Mucosa of stomach (tissue), 1 donor: ENCODE measurements around the gene CTR9.

Source experiments
- H3K27me3 ChIP-seq: one replicate; pipeline ENCODE4 v1.7.0; 2013; ENCODE audit warnings: mild to moderate bottlenecking, low read length; ENCODE audit not compliant: control insufficient read depth, insufficient read depth
- H3K36me3 ChIP-seq: one replicate; pipeline ENCODE4 v1.7.0; 2013; ENCODE audit warnings: low read length; ENCODE audit not compliant: control insufficient read depth, insufficient read depth
- H3K4me1 ChIP-seq: one replicate; pipeline ENCODE4 v1.7.0; 2013; ENCODE audit warnings: mild to moderate bottlenecking, low read length; ENCODE audit not compliant: control insufficient read depth, insufficient read depth
- H3K4me3 ChIP-seq: one replicate; pipeline ENCODE4 v1.7.0; 2013; ENCODE audit warnings: low read length
- H3K9ac ChIP-seq: one replicate; pipeline ENCODE4 v1.7.0; 2013; ENCODE audit warnings: mild to moderate bottlenecking, low read length, moderate library complexity
- H3K9me3 ChIP-seq: one replicate; pipeline ENCODE4 v1.7.0; 2013; ENCODE audit warnings: mild to moderate bottlenecking, low read length, moderate library complexity; ENCODE audit not compliant: control insufficient read depth
- donor health status: Pancreatic carcinoma.

CTR9 gene

DNA sequence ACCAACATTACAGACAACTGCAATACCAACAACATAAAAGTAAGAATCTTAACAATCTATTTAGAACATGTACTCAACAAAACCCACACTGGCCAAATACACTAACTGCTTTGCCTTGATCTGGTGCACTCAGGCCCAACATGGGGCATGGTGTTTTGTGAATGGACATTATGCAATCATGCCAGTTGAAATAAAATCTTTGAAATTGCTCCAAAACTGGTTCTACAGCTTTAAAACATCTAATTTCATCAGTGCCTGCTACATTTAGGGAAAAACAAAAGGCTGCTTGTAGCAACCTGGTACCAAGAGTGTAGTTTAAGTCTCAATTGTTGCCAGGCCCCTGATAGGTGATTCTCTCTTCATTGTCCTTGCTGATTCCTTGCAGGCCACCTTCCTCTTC, 3.3 kb upstream of the CTR9 start:
- Histone ChIP-seq H3K4me3 (no peak overlapping the region), H3K9ac (no peak overlapping the region), H3K9me3 (no peaks in the 10 kb centered on the region), H3K4me1 (no peaks in the 10 kb centered on the region), H3K36me3 (no peaks in the 10 kb centered on the region), H3K27me3 (no peaks in the 10 kb centered on the region)

GRCh38 chr11:10749476-10749875, 1.6 kb upstream of the CTR9 start:
- Histone ChIP-seq H3K4me1 (no peaks in the 10 kb centered on the region), H3K27me3 (no peaks in the 10 kb centered on the region), H3K9ac (no peak overlapping the region), H3K4me3 (no peak overlapping the region), H3K36me3 (no peaks in the 10 kb centered on the region), H3K9me3 (no peaks in the 10 kb centered on the region)

GRCh38 chr11:10751581-10751940, 515 bp downstream of the CTR9 start:
- H3K9me3 ChIP-seq: no peaks in the 10 kb centered on the region
- H3K36me3 ChIP-seq: no peaks in the 10 kb centered on the region
- peak overlapping the region; percentile 95 for H3K4me3 ChIP-seq
- no peaks in the 10 kb centered on the region for H3K27me3 ChIP-seq
- peak overlapping the region; percentile 89 for H3K9ac ChIP-seq
- H3K4me1 ChIP-seq: no peaks in the 10 kb centered on the region

GRCh38 chr11:10752061-10752460, 1.0 kb downstream of the CTR9 start:
- Histone ChIP-seq H3K27me3 (no peaks in the 10 kb centered on the region), H3K4me3 (no peak overlapping the region), H3K9ac (peak overlapping the region; percentile 89), H3K9me3 (no peaks in the 10 kb centered on the region), H3K4me1 (no peaks in the 10 kb centered on the region), H3K36me3 (peaks cover 4% of the 10 kb centered on the region)

DNA sequence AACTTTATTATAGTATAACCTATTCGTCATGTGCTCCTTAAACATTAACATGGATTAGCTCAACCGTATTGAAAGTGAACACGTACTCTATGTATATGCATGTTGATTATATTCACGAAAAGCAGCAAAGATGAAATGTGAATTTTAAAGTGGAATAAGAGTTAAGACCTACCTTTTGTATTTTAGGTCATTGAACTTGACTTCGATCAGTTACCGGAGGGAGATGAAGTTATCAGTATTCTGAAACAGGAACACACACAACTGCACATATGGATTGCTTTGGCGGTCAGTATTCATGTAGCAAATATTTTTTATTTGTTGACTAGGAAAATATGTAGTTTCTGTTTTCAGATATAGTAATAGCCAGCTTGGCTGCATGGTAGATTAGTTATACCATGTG, 1.4 kb downstream of the CTR9 start:
- Histone ChIP-seq H3K4me3 (no peak overlapping the region), H3K36me3 (peaks cover 6% of the 10 kb centered on the region), H3K9ac (no peak overlapping the region), H3K4me1 (no peaks in the 10 kb centered on the region), H3K9me3 (no peaks in the 10 kb centered on the region), H3K27me3 (no peaks in the 10 kb centered on the region)

DNA sequence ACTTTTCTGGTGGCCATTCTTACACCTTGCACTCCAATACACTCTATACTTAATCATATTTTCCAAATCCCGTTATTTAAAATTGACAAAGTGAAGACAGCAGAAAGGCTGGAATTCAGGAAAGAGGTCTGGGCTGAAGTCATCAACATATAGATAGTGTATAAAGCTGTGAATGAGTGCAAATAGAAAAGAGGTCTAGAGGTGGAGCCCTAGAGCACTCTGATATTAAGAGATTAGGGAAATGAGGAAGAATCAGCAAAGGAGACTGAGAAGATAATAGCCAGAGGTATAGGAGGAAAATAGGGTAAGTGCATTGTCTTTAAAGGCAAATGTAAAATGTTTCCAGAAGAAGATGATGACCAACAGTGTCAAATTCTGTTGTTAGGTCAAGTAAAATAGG, 7.9 kb downstream of the CTR9 start:
- Histone ChIP-seq H3K27me3 (no peaks in the 10 kb centered on the region), H3K4me3 (no peak overlapping the region), H3K4me1 (no peaks in the 10 kb centered on the region), H3K9me3 (no peaks in the 10 kb centered on the region), H3K36me3 (peaks cover 6% of the 10 kb centered on the region), H3K9ac (no peak overlapping the region)

DNA sequence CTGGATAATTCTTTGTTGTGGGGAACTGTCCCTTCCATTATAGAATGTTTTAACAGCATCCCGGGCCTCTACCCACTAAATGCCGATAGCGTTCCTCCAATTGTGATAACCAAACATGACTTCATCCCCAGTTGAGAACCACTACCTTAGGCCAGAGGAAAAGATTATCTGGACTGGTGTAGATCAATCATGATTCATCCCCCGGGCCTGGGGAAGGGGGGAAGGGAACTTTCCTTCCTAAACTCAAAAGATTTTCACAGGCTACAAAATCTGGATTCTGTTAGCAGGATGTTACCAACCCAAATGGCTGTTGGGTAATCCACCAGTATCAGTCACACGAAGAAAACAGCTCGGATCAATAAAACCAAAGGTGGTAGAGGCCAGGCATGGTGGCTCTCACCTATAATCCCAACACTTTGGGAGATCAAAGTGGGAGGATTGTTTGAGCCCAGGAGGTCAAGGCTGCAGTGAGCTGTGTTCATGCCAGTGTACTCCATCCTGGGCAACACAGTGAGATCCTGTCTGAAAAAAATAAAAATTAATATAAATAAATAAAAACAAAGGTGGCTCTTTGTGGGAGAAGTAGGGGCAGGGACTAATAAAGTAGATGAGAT, 10.1 kb downstream of the CTR9 start:
- no peaks in the 10 kb centered on the region for H3K4me1 ChIP-seq
- no peaks in the 10 kb centered on the region for H3K9me3 ChIP-seq
- no peak overlapping the region for H3K4me3 ChIP-seq
- peaks cover 6% of the 10 kb centered on the region for H3K36me3 ChIP-seq
- no peak overlapping the region for H3K9ac ChIP-seq
- H3K27me3 ChIP-seq: no peaks in the 10 kb centered on the region

DNA sequence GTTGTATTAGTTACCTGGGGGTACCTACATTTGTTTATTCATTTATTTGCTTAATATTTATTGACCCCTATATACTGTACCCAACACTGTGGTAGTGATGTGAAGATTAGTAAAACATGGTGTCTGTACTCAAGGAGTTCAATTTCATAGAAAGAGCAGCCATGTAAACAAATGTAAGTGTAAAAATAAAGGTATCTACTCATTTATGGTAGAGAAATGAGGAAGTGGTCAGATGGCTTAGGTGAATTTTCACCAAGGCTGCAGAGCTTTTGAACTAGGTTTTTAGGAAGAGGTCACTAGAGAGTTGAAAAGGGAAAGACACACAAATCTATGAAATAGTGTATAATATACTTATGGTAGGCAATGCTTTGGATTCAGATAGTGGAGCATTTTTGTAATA, 11.1 kb downstream of the CTR9 start:
- H3K4me1 ChIP-seq: no peaks in the 10 kb centered on the region
- H3K9ac ChIP-seq: no peak overlapping the region
- H3K4me3 ChIP-seq: no peak overlapping the region
- no peaks in the 10 kb centered on the region for H3K27me3 ChIP-seq
- peaks cover under 1% of the 10 kb centered on the region for H3K36me3 ChIP-seq
- no peaks in the 10 kb centered on the region for H3K9me3 ChIP-seq

GRCh38 chr11:10762913-10763421, 11.9 kb downstream of the CTR9 start:
- Histone ChIP-seq H3K9ac (no peak overlapping the region), H3K4me3 (no peak overlapping the region), H3K9me3 (no peaks in the 10 kb centered on the region), H3K36me3 (no peaks in the 10 kb centered on the region), H3K27me3 (no peaks in the 10 kb centered on the region), H3K4me1 (no peaks in the 10 kb centered on the region)

DNA sequence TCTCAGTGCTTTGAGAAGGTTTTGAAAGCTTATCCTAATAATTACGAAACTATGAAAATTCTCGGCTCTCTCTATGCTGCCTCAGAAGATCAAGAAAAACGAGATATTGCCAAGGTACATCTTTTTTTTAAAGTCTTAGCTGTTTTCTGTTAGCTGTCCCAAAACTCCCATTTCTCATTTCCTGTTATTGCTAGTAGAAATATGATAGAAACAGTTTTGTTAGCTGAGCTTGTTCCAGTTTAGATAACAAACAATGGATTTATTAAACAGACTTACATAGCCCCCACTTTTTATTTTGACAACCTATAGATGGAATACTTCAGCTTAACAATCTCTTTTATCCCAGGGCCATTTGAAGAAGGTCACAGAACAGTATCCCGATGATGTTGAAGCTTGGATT, 12.7 kb downstream of the CTR9 start:
- H3K36me3 ChIP-seq: no peaks in the 10 kb centered on the region
- no peaks in the 10 kb centered on the region for H3K9me3 ChIP-seq
- no peaks in the 10 kb centered on the region for H3K27me3 ChIP-seq
- no peak overlapping the region for H3K4me3 ChIP-seq
- no peak overlapping the region for H3K9ac ChIP-seq
- H3K4me1 ChIP-seq: no peaks in the 10 kb centered on the region

DNA sequence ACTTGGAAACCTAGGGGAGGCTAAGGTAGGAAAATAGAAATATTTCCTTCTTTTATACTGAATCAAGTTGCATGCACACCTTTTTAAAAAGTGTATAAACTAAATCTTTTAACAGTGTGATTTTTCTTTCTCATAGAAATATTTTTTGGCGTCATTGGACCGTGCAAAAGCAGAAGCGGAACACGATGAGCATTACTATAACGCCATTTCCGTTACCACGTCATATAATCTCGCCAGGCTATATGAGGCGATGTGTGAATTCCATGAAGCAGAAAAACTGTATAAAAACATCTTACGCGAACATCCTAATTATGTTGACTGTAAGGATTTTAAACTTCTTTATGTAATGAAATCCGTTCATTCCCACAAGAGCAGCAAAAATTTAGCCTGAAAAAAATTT, 13.4 kb downstream of the CTR9 start:
- Histone ChIP-seq H3K4me1 (no peaks in the 10 kb centered on the region), H3K27me3 (no peaks in the 10 kb centered on the region), H3K4me3 (no peak overlapping the region), H3K36me3 (no peaks in the 10 kb centered on the region), H3K9ac (no peak overlapping the region), H3K9me3 (no peaks in the 10 kb centered on the region)

GRCh38 chr11:10770626-10771254, 19.7 kb downstream of the CTR9 start:
- Histone ChIP-seq H3K9ac (no peak overlapping the region), H3K36me3 (no peaks in the 10 kb centered on the region), H3K9me3 (no peaks in the 10 kb centered on the region), H3K27me3 (no peaks in the 10 kb centered on the region), H3K4me3 (no peak overlapping the region), H3K4me1 (no peaks in the 10 kb centered on the region)
